ENCODE data around the gene PARD3. TPM values are rescaled to one million over a fixed set of nuclear protein-coding genes. Genes with fewer than 3 reads are reported as not detected.

Gene PARD3
- total RNA-seq, 2 donors from 2014 or later: 36.1 to 48.5 TPM

GRCh38 chr10:34506786-34507185 is 308.3 kb downstream of the PARD3 start:
- H3K9me3 ChIP-seq: no peaks in the 10 kb centered on the region
- DNase-seq: no peak
- H3K27me3 ChIP-seq: no peaks in the 10 kb centered on the region
- no peak for ATAC-seq
- no peak overlapping the region for H3K27ac ChIP-seq
- H3K4me1 ChIP-seq: peaks cover 27% of the 10 kb centered on the region
- intact Hi-C loops (cut with DNase I): no loop called here
- TF ChIP-seq POLR2A (IDR thresholded peaks at IDR 0.05): no peak
- no peak for TF ChIP-seq CTCF (IDR thresholded peaks at IDR 0.05)
- H3K36me3 ChIP-seq (replicated peaks in 1 of 2; ENCODE audit: insufficient read depth in 1 of 2, low read depth in 2 of 2): no peaks in the 10 kb centered on the region
- no peak overlapping the region for H3K4me3 ChIP-seq
- WGBS, 2 donors: 86 to 88% methylated on average over 5 of the region's 5 CpGs

GRCh38 chr10:34505338-34505737 is 309.8 kb downstream of the PARD3 start:
- Histone ChIP-seq H3K36me3 (replicated peaks in 1 of 2; ENCODE audit: insufficient read depth in 1 of 2, low read depth in 2 of 2) (no peaks in the 10 kb centered on the region), H3K27ac (peak overlapping the region in 2 of 4 donors; percentile 41 to 65), H3K27me3 (no peaks in the 10 kb centered on the region), H3K4me3 (no peak overlapping the region), H3K4me1 (peaks cover 27% of the 10 kb centered on the region), H3K9me3 (no peaks in the 10 kb centered on the region)
- no peak for DNase-seq
- intact Hi-C loops (cut with DNase I): no loop called here
- TF ChIP-seq POLR2A (IDR thresholded peaks at IDR 0.05): no peak
- TF ChIP-seq CTCF (IDR thresholded peaks at IDR 0.05): no peak
- WGBS, 2 donors: 93 to 100% methylated on average over 2 of the region's 2 CpGs
- ATAC-seq: no peak

GRCh38 chr10:34504534-34504933 is 310.6 kb downstream of the PARD3 start:
- H3K4me3 ChIP-seq: no peak overlapping the region
- WGBS, 2 donors: 13 to 25% methylated on average over 3 of the region's 3 CpGs
- peak; percentile 89 for ATAC-seq

GRCh38 chr10:34503704-34504103 is 311.4 kb downstream of the PARD3 start:
- H3K9me3 ChIP-seq: no peaks in the 10 kb centered on the region
- peaks cover 27% of the 10 kb centered on the region for H3K4me1 ChIP-seq
- intact Hi-C loops (cut with DNase I): no loop called here
- H3K27ac ChIP-seq: no peak overlapping the region
- H3K27me3 ChIP-seq: no peaks in the 10 kb centered on the region
- no peak overlapping the region for H3K4me3 ChIP-seq
- no peak for ATAC-seq
- no peaks in the 10 kb centered on the region for H3K36me3 ChIP-seq (replicated peaks in 1 of 2; ENCODE audit: insufficient read depth in 1 of 2, low read depth in 2 of 2)
- TF ChIP-seq CTCF (IDR thresholded peaks at IDR 0.05) (no peak), POLR2A (IDR thresholded peaks at IDR 0.05) (no peak)
- no peak for DNase-seq
- 91 to 96% methylated on average over 2 of the region's 2 CpGs for WGBS, 2 donors

More at GRCh38 chr10:34504534-34504933, 310.6 kb downstream of the PARD3 start:
- TF ChIP-seq POLR2A (IDR thresholded peaks at IDR 0.05) (no peak), CTCF (IDR thresholded peaks at IDR 0.05) (no peak)
- H3K9me3 ChIP-seq: no peaks in the 10 kb centered on the region
- DNase-seq: peak; percentile 40 to 66 (median 56)
- H3K27ac ChIP-seq: peak overlapping the region in 2 of 4 donors; percentile 41 to 65
- no peaks in the 10 kb centered on the region for H3K36me3 ChIP-seq (replicated peaks in 1 of 2; ENCODE audit: insufficient read depth in 1 of 2, low read depth in 2 of 2)
- peaks cover 27% of the 10 kb centered on the region for H3K4me1 ChIP-seq
- intact Hi-C loops (cut with DNase I): no loop called here
- H3K27me3 ChIP-seq: no peaks in the 10 kb centered on the region

GRCh38 chr10:34499612-34500279 is 315.4 kb downstream of the PARD3 start:
- Histone ChIP-seq H3K27ac (no peak overlapping the region), H3K36me3 (replicated peaks in 1 of 2; ENCODE audit: insufficient read depth in 1 of 2, low read depth in 2 of 2) (no peaks in the 10 kb centered on the region), H3K4me3 (no peak overlapping the region), H3K4me1 (peaks cover 8% of the 10 kb centered on the region), H3K9me3 (no peaks in the 10 kb centered on the region), H3K27me3 (no peaks in the 10 kb centered on the region)
- intact Hi-C loops (cut with DNase I): no loop called here
- DNase-seq: no peak
- ATAC-seq: no peak
- 84 to 86% methylated on average over 3 of the region's 3 CpGs for WGBS, 2 donors
- TF ChIP-seq POLR2A (IDR thresholded peaks at IDR 0.05): no peak
- TF ChIP-seq CTCF (IDR thresholded peaks at IDR 0.05): no peak
